ENCODE measurements around the gene ANKMY1. TPM values are rescaled to one million over a fixed set of nuclear protein-coding genes. Genes with fewer than 3 reads are reported as not detected.

ANKMY1 gene
- total and polyA plus RNA-seq, 2 of the 13 experiments (the other 11 are each of a cell fraction or from before 2014, with no cell fraction given): 11.7 to 18.8 TPM

GRCh38 chr2:240560480-240561324 is 2.9 kb upstream of the ANKMY1 start (continued):
- TF ChIP-seq HIC2 (CRISPR knock-in tag; IDR thresholded peaks at IDR 0.05; ENCODE audit: low read depth): peak; percentile 15; the same call in 1 of the 2 replicates
- TF ChIP-seq ATF4 (CRISPR knock-in tag; IDR thresholded peaks at IDR 0.05): peak in 1 of 2 experiments; percentile 54; a peak in 1 of 4 replicates
- TF ChIP-seq SP140L (CRISPR knock-in tag; IDR thresholded peaks at IDR 0.05; ENCODE audit: borderline replicate concordance): no peak
- no peak for TF ChIP-seq PCBP2 (optimal IDR thresholded peaks at IDR 0.05; ENCODE audit: low read depth, low read length, poor library complexity, severe bottlenecking)
- TF ChIP-seq, protein P1, sequence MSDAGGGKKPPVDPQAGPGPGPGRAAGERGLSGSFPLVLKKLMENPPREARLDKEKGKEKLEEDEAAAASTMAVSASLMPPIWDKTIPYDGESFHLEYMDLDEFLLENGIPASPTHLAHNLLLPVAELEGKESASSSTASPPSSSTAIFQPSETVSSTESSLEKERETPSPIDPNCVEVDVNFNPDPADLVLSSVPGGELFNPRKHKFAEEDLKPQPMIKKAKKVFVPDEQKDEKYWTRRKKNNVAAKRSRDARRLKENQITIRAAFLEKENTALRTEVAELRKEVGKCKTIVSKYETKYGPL (CRISPR knock-in tag; IDR thresholded peaks at IDR 0.05): no peak
- TF ChIP-seq MBNL3 (CRISPR knock-in tag; conservative IDR thresholded peaks at IDR 0.05): no peak; the same call in 1 of the 2 replicates
- no peak for TF ChIP-seq TEAD2 (CRISPR knock-in tag; IDR thresholded peaks at IDR 0.05)
- TF ChIP-seq ZBTB2 (CRISPR knock-in tag; IDR thresholded peaks at IDR 0.05; ENCODE audit: low read depth): peak; percentile 47; the same call in 1 of the 2 replicates
- peak; percentile 99 for TF ChIP-seq ZNF777 (CRISPR knock-in tag; IDR thresholded peaks at IDR 0.05)
- TF ChIP-seq ZNF337 (CRISPR knock-in tag; IDR thresholded peaks at IDR 0.05; ENCODE audit: borderline replicate concordance, low read depth): no peak; the same call in 1 of the 2 replicates
- peak; percentile 47; the same call in 1 of the 2 replicates for TF ChIP-seq RXRA (CRISPR knock-in tag; IDR thresholded peaks at IDR 0.05)
- no peak for TF ChIP-seq ZNF781 (CRISPR knock-in tag; IDR thresholded peaks at IDR 0.05; ENCODE audit: borderline replicate concordance, not compliant biosample characterization)
- peak; percentile 81 for TF ChIP-seq SP2 (CRISPR knock-in tag; IDR thresholded peaks at IDR 0.05)
- TF ChIP-seq ESRRA (CRISPR knock-in tag; IDR thresholded peaks at IDR 0.05; ENCODE audit: low read depth): no peak
- 0 out of 2 replicates have a peak, but pooled peaks have one; percentile 2 for TF ChIP-seq FOXJ3 (CRISPR knock-in tag; IDR thresholded peaks at IDR 0.05; ENCODE audit: borderline replicate concordance)
- peak; percentile 78; the same call in 1 of the 2 replicates for TF ChIP-seq ZNF225 (CRISPR knock-in tag; IDR thresholded peaks at IDR 0.05)
- TF ChIP-seq AHR (CRISPR knock-in tag; IDR thresholded peaks at IDR 0.05): no peak; the same call in 1 of the 2 replicates
- no peak for TF ChIP-seq ZFP36 (IDR thresholded peaks at IDR 0.05; ENCODE audit: borderline replicate concordance, low read depth, low read length, partially characterized antibody)
- TF ChIP-seq SIN3B (IDR thresholded peaks at IDR 0.05; ENCODE audit: low read length): no peak
- TF ChIP-seq TCF7L2 (IDR thresholded peaks at IDR 0.05; ENCODE audit: low read depth, low read length): no peak

Measured in HepG2 (cell line).